Tibial nerve (tissue), 4 donors: Measurements from ENCODE around the gene DAPK2.

Experiments used
- CTCF ChIP-seq, 5 experiments: fragments of 200-600 bp in 3 of 5; fragments of 450-650 bp in 2 of 5; sonication (generic) in 3 of 5; IDR thresholded peaks; one replicate each; pipeline ENCODE4 v1.5.1; 2016 to 2019; ENCODE audit warnings: antibody characterized with exemption in 5 of 5, mild to moderate bottlenecking in 3 of 5, moderate library complexity in 2 of 5
- EP300 ChIP-seq, 2 donors: sonication (generic); formaldehyde crosslinking; IDR thresholded peaks; one replicate each; pipeline ENCODE4 v1.6.1; 2017; ENCODE audit warnings: antibody characterized with exemption in 2 of 2, mild to moderate bottlenecking in 1 of 2
- POLR2A ChIP-seq, 2 donors: fragments of 450-650 bp; IDR thresholded peaks; one replicate each; pipeline ENCODE4 v1.6.1; 2017; ENCODE audit warnings: antibody characterized with exemption in 2 of 2, mild to moderate bottlenecking in 2 of 2, moderate library complexity in 2 of 2

GRCh38 chr15:63923993-63924950 lies 122.0 kb downstream of the DAPK2 start:
- TF ChIP-seq POLR2A (IDR thresholded peaks at IDR 0.05): no peak
- no peak for TF ChIP-seq CTCF (IDR thresholded peaks at IDR 0.05)
- no peak for TF ChIP-seq EP300 (IDR thresholded peaks at IDR 0.05)
